Measurements from ENCODE around the gene HHAT. TPM values are rescaled to one million over a fixed set of nuclear protein-coding genes. Genes with fewer than 3 reads are reported as not detected.
A peak's percentile ranks its signal among the peaks of the same experiment; 100 is the strongest.

The HHAT gene
- total RNA-seq, 1 donor from 2014 or later, result 4.7 TPM

GRCh38 chr1:210296682-210297081, 32.0 kb upstream of the HHAT start:
- H3K27ac ChIP-seq (ENCODE audit: low read depth, low read length), result no peak overlapping the region
- no peaks in the 10 kb centered on the region for H3K9me3 ChIP-seq (ENCODE audit: control insufficient read depth in 3 of 3, low read length in 3 of 3)
- H3K4me3 ChIP-seq (ENCODE audit: low read length in 3 of 3), result no peak overlapping the region
- no peaks in the 10 kb centered on the region for H3K36me3 ChIP-seq (ENCODE audit: control insufficient read depth in 3 of 3, insufficient read depth in 3 of 3, low read length in 3 of 3)
- H3K27me3 ChIP-seq (ENCODE audit: control insufficient read depth in 3 of 3, insufficient read depth in 3 of 3, low read length in 3 of 3), result no peaks in the 10 kb centered on the region
- H3K9ac ChIP-seq (ENCODE audit: low read depth in 1 of 3, low read length in 3 of 3), result no peak overlapping the region
- H3K4me1 ChIP-seq (ENCODE audit: control insufficient read depth in 3 of 3, insufficient read depth in 3 of 3, low read length in 3 of 3), result peaks cover 25 to 31% (median 29%) of the 10 kb centered on the region in 3 donors

GRCh38 chr1:210298296-210298695, 30.4 kb upstream of the HHAT start:
- Histone ChIP-seq H3K9ac (ENCODE audit: low read depth in 1 of 3, low read length in 3 of 3) (peak overlapping the region in 1 of 3 donors; percentile 32), H3K36me3 (ENCODE audit: control insufficient read depth in 3 of 3, insufficient read depth in 3 of 3, low read length in 3 of 3) (no peaks in the 10 kb centered on the region), H3K4me3 (ENCODE audit: low read length in 3 of 3) (no peak overlapping the region), H3K27ac (ENCODE audit: low read depth, low read length) (no peak overlapping the region), H3K4me1 (ENCODE audit: control insufficient read depth in 3 of 3, insufficient read depth in 3 of 3, low read length in 3 of 3) (peaks cover 33 to 41% (median 33%) of the 10 kb centered on the region in 3 donors), H3K9me3 (ENCODE audit: control insufficient read depth in 3 of 3, low read length in 3 of 3) (no peaks in the 10 kb centered on the region), H3K27me3 (ENCODE audit: control insufficient read depth in 3 of 3, insufficient read depth in 3 of 3, low read length in 3 of 3) (no peaks in the 10 kb centered on the region)

- Histone ChIP-seq H3K36me3 (ENCODE audit: control insufficient read depth in 3 of 3, insufficient read depth in 3 of 3, low read length in 3 of 3) (no peaks in the 10 kb centered on the region), H3K27me3 (ENCODE audit: control insufficient read depth in 3 of 3, insufficient read depth in 3 of 3, low read length in 3 of 3) (no peaks in the 10 kb centered on the region), H3K27ac (ENCODE audit: low read depth, low read length) (no peak overlapping the region)
These were observed 29.8 kb upstream of the HHAT start for GRCh38 chr1:210298936-210299335.

GRCh38 chr1:210299501-210299900, 29.2 kb upstream of the HHAT start:
- Histone ChIP-seq H3K27ac (ENCODE audit: low read depth, low read length) (no peak overlapping the region), H3K9ac (ENCODE audit: low read depth in 1 of 3, low read length in 3 of 3) (no peak overlapping the region), H3K4me3 (ENCODE audit: low read length in 3 of 3) (no peak overlapping the region), H3K4me1 (ENCODE audit: control insufficient read depth in 3 of 3, insufficient read depth in 3 of 3, low read length in 3 of 3) (peaks cover 27 to 39% (median 36%) of the 10 kb centered on the region in 3 donors), H3K27me3 (ENCODE audit: control insufficient read depth in 3 of 3, insufficient read depth in 3 of 3, low read length in 3 of 3) (no peaks in the 10 kb centered on the region), H3K36me3 (ENCODE audit: control insufficient read depth in 3 of 3, insufficient read depth in 3 of 3, low read length in 3 of 3) (no peaks in the 10 kb centered on the region), H3K9me3 (ENCODE audit: control insufficient read depth in 3 of 3, low read length in 3 of 3) (no peaks in the 10 kb centered on the region)

More at GRCh38 chr1:210298936-210299335, 29.8 kb upstream of the HHAT start:
- Histone ChIP-seq H3K4me3 (ENCODE audit: low read length in 3 of 3) (no peak overlapping the region), H3K4me1 (ENCODE audit: control insufficient read depth in 3 of 3, insufficient read depth in 3 of 3, low read length in 3 of 3) (peaks cover 28 to 42% (median 33%) of the 10 kb centered on the region in 3 donors), H3K9ac (ENCODE audit: low read depth in 1 of 3, low read length in 3 of 3) (no peak overlapping the region), H3K9me3 (ENCODE audit: control insufficient read depth in 3 of 3, low read length in 3 of 3) (no peaks in the 10 kb centered on the region)

GRCh38 chr1:210300923-210301614, 27.6 kb upstream of the HHAT start:
- Histone ChIP-seq H3K36me3 (ENCODE audit: control insufficient read depth in 3 of 3, insufficient read depth in 3 of 3, low read length in 3 of 3) (no peaks in the 10 kb centered on the region), H3K9me3 (ENCODE audit: control insufficient read depth in 3 of 3, low read length in 3 of 3) (no peaks in the 10 kb centered on the region), H3K27me3 (ENCODE audit: control insufficient read depth in 3 of 3, insufficient read depth in 3 of 3, low read length in 3 of 3) (no peaks in the 10 kb centered on the region), H3K9ac (ENCODE audit: low read depth in 1 of 3, low read length in 3 of 3) (peak overlapping the region in 1 of 3 donors; percentile 25), H3K4me1 (ENCODE audit: control insufficient read depth in 3 of 3, insufficient read depth in 3 of 3, low read length in 3 of 3) (peaks cover 20 to 36% (median 29%) of the 10 kb centered on the region in 3 donors), H3K27ac (ENCODE audit: low read depth, low read length) (peak overlapping the region; percentile 20), H3K4me3 (ENCODE audit: low read length in 3 of 3) (peak overlapping the region in 1 of 3 donors; percentile 4)

- Histone ChIP-seq H3K27me3 (ENCODE audit: control insufficient read depth in 3 of 3, insufficient read depth in 3 of 3, low read length in 3 of 3) (no peaks in the 10 kb centered on the region), H3K27ac (ENCODE audit: low read depth, low read length) (peak overlapping the region; percentile 20), H3K9ac (ENCODE audit: low read depth in 1 of 3, low read length in 3 of 3) (peak overlapping the region in 1 of 3 donors; percentile 25), H3K36me3 (ENCODE audit: control insufficient read depth in 3 of 3, insufficient read depth in 3 of 3, low read length in 3 of 3) (no peaks in the 10 kb centered on the region), H3K4me3 (ENCODE audit: low read length in 3 of 3) (peak overlapping the region in 2 of 3 donors; percentile 4 to 8), H3K9me3 (ENCODE audit: control insufficient read depth in 3 of 3, low read length in 3 of 3) (no peaks in the 10 kb centered on the region), H3K4me1 (ENCODE audit: control insufficient read depth in 3 of 3, insufficient read depth in 3 of 3, low read length in 3 of 3) (peaks cover 20 to 36% (median 29%) of the 10 kb centered on the region in 3 donors)
These were observed 27.1 kb upstream of the HHAT start for GRCh38 chr1:210301615-210302000.

GRCh38 chr1:210302501-210302900, 26.2 kb upstream of the HHAT start:
- Histone ChIP-seq H3K4me3 (ENCODE audit: low read length in 3 of 3) (peak overlapping the region in 2 of 3 donors; percentile 2 to 28), H3K9ac (ENCODE audit: low read depth in 1 of 3, low read length in 3 of 3) (no peak overlapping the region), H3K27ac (ENCODE audit: low read depth, low read length) (peak overlapping the region; percentile 13), H3K36me3 (ENCODE audit: control insufficient read depth in 3 of 3, insufficient read depth in 3 of 3, low read length in 3 of 3) (no peaks in the 10 kb centered on the region), H3K27me3 (ENCODE audit: control insufficient read depth in 3 of 3, insufficient read depth in 3 of 3, low read length in 3 of 3) (no peaks in the 10 kb centered on the region), H3K4me1 (ENCODE audit: control insufficient read depth in 3 of 3, insufficient read depth in 3 of 3, low read length in 3 of 3) (peaks cover 20 to 36% (median 29%) of the 10 kb centered on the region in 3 donors), H3K9me3 (ENCODE audit: control insufficient read depth in 3 of 3, low read length in 3 of 3) (no peaks in the 10 kb centered on the region)

- Histone ChIP-seq H3K4me3 (ENCODE audit: low read length in 3 of 3) (no peak overlapping the region), H3K27ac (ENCODE audit: low read depth, low read length) (no peak overlapping the region), H3K36me3 (ENCODE audit: control insufficient read depth in 3 of 3, insufficient read depth in 3 of 3, low read length in 3 of 3) (no peaks in the 10 kb centered on the region)
These were observed 25.3 kb upstream of the HHAT start for GRCh38 chr1:210303391-210303790.

GRCh38 chr1:210310562-210311153, 18.0 kb upstream of the HHAT start:
- Histone ChIP-seq H3K9me3 (ENCODE audit: control insufficient read depth in 3 of 3, low read length in 3 of 3) (no peaks in the 10 kb centered on the region), H3K27ac (ENCODE audit: low read depth, low read length) (no peak overlapping the region), H3K36me3 (ENCODE audit: control insufficient read depth in 3 of 3, insufficient read depth in 3 of 3, low read length in 3 of 3) (no peaks in the 10 kb centered on the region), H3K27me3 (ENCODE audit: control insufficient read depth in 3 of 3, insufficient read depth in 3 of 3, low read length in 3 of 3) (no peaks in the 10 kb centered on the region), H3K9ac (ENCODE audit: low read depth in 1 of 3, low read length in 3 of 3) (no peak overlapping the region), H3K4me3 (ENCODE audit: low read length in 3 of 3) (no peak overlapping the region), H3K4me1 (ENCODE audit: control insufficient read depth in 3 of 3, insufficient read depth in 3 of 3, low read length in 3 of 3) (peaks cover 7 to 11% (median 7%) of the 10 kb centered on the region in 3 donors)

More at GRCh38 chr1:210303391-210303790, 25.3 kb upstream of the HHAT start:
- no peaks in the 10 kb centered on the region for H3K9me3 ChIP-seq (ENCODE audit: control insufficient read depth in 3 of 3, low read length in 3 of 3)
- no peak overlapping the region for H3K9ac ChIP-seq (ENCODE audit: low read depth in 1 of 3, low read length in 3 of 3)
- no peaks in the 10 kb centered on the region for H3K27me3 ChIP-seq (ENCODE audit: control insufficient read depth in 3 of 3, insufficient read depth in 3 of 3, low read length in 3 of 3)
- H3K4me1 ChIP-seq (ENCODE audit: control insufficient read depth in 3 of 3, insufficient read depth in 3 of 3, low read length in 3 of 3), result peaks cover 20 to 35% (median 29%) of the 10 kb centered on the region in 3 donors

Data from skeletal muscle tissue (tissue), 4 donors.